Cortex of kidney (tissue), 1 donor: Measurements from ENCODE around the gene KLHL29.

Experiments
- DNase-seq: peaks from one replicate; lab custom pipeline; 2025; lab: John Stamatoyannopoulos, UW

KLHL29 gene

DNA sequence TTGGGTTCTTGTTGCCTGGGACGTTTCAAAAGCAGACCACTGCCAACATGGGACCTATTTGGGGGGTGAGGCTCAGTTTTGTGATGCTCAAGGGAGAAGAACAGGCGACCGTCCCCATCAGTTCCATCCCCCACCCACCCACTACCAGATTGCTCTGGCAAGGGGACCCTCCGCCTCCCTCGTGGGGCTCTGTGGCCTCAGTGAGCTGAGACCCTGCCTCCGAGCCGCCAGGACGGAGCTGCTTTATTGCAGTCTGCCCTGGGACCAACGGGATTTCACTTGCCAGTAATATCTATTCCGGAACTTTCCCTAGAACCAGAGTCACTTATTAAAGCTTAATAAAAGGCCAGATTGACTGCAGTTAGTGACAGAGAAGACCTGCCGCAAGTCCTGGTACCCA lies 146.3 kb downstream of the KLHL29 start:
- DNase-seq: no peak

DNA sequence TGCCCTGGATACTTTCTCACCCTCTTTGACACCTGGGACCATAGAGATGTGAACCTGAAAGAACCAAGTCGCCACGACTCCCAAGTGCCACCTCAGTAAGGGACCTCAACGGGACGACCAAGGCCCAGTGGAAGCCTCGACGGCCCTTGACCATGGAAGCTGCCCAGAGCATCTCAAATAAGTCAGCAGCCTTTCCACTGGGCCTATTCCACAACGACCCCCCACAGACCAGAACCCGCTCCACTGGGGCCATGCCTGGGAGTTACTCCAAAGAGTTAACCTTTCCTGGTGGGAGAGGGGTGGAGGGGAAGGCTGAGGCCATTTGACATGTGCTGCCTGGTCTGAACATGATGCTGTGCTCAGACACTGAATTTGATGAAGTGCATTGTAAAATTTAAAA lies 146.9 kb downstream of the KLHL29 start:
- no peak for DNase-seq

DNA sequence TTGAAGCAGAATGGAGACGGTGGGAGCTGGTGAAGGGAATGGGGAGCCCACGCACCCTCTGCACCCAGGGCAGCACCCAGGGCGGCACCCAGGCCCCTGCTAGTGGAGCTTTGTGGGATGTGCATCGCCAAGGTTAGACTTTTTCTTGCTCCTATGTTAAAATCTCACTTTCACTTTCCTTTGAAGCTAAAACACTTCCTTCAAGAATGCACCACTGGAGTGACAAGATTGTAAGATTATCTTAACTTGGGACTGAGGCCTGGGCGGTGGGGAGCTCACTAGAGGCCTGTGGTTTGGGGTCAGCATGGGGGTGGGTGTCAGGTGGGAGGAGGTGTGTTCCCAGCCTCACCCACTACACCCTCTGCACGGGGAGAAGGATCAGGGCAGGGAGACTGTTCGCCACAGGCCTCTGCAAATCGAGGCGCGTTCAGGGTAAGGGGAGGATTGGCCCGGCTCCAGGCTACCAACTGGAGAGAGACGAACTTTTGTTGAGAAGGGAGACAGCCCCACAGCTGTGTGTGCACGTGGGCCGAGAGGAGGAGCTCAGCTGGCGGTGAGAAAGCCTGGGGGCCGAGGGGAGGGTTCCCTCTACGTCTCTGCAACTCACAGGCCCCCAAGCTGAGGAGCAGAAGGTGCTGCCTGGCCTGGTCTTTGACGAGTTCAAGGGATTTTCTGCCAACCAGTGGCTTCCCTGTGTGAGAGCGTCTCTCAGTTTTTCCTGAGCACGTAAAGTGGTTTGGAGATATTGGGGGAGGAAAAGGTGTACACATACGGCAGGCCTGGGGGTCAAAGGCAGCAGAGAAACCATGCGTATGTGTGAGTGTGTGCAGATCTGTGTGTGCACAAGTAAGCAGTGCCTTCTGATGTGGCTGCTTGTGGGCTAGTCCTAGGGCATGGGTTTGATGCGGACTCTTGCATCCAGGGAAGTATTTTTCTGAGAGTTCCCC lies 147.7 kb downstream of the KLHL29 start:
- no peak for DNase-seq

DNA sequence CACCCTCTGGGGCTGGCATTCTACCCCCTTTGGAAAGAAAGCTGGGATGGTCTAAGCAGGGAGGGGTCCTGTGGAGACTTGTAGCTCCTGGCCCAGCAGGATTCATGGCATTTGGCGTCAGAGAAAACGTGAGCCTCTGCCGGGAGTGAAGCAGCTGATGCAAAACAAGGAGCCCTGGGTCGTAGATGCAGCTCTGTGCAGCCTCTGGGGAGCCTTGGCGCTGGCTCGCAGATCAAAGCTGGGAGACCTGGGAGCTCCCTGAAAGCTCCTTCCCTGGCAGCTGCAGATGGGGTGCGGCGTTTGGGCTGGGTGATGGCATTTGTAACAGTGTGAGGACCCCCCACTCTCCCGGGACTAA lies 148.3 kb downstream of the KLHL29 start:
- no peak for DNase-seq

DNA sequence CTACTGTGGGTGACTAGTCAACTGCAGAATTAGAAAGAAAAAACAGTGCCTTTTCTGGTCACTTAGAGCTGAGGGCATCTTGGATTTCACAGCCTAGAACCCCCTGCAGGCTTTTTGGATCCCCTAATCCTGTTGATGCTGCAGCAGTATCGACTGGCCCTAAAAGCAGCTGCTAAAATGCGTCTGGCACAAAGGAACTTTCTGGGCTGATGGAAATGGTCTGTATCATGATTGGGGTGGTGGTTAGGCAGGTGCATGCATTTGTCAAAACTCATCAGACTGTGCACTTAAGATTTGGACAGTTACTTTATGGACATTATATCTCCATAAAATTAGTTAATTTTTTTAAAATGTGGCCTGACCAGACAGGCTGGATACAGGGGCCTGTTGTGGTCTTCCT lies 149.8 kb downstream of the KLHL29 start:
- DNase-seq: no peak

DNA sequence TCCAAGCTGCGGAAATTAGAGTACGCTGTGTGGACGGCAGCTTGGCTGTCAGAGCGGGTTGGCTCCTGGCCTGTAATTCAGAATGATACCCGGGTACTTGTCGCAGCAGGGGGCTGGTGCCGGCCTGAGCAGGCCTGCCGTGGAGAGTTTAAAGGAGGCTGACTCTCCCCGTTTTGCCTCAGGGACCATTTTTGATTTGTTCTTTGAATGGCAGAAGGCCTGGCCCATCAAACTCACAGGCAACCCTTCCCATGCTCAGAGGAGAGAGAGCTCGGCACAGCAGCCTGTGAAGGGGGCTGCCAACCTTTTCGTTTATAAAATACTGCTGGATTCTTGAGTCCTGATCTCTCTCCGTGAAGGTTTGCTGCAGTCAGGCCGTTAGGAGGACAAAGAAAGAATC lies 151.3 kb downstream of the KLHL29 start:
- DNase-seq: no peak

DNA sequence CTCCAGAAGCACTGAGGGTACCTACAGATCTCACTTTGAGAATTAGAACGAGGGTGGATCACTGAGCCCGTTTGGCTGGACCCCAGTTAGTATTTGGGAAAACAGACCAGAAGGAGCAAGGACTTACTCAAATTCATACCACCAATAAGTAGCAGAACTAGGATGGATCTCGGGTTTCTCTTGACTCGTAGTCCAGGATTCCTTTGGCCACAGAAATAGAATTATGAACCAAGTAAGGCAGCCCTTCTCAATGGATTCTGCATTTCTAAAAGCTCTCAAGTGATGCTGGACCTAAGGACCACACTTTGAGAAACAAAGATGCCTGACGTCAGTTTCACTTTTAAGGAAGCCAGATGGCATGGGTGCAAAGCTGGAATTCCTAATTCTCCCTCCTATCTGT lies 153.0 kb downstream of the KLHL29 start:
- no peak for DNase-seq

DNA sequence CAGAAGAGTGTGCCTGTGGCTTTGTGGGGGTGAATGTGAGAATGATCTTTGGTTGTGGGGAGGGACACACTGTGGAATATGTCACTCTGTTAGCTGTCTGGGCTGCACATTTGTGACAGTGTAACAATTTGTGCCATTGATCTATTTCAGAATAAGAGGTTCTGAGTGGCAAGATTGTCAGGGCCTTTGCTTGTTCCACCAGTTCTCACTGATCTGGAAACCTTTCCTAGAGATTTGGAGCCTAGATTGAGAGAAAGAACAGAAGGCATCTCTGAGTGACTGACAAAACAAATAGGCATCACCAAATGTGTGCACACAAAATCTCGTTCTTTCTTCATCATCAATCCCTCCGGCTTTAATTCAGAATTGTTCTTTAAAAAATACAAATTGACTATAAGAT lies 153.6 kb downstream of the KLHL29 start:
- no peak for DNase-seq

DNA sequence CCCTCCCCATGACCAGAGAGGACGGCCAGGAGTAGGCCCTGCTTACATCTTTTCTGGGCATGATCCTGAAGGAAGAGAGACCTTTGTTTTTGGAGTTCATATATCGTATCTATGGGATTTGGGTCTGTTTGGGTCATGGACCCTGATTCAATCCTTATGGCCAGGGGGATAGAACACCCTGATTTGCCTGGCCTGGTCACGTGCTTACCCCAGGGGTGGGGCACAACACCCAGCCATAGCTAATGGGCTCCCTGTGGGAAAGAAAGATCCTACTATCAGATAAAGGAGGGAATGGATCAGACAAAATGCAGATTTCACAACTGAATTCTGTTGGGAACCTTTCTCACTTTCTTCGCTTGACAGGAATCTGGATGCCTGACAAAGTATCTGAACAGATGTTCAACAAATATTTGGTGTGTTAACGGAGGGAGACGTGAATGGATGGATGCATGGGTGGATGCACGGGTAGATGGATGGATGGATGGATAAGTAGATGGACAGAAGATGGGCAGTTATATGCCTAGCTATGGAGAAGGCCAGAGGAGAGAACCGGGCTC lies 155.9 kb downstream of the KLHL29 start:
- DNase-seq: no peak

DNA sequence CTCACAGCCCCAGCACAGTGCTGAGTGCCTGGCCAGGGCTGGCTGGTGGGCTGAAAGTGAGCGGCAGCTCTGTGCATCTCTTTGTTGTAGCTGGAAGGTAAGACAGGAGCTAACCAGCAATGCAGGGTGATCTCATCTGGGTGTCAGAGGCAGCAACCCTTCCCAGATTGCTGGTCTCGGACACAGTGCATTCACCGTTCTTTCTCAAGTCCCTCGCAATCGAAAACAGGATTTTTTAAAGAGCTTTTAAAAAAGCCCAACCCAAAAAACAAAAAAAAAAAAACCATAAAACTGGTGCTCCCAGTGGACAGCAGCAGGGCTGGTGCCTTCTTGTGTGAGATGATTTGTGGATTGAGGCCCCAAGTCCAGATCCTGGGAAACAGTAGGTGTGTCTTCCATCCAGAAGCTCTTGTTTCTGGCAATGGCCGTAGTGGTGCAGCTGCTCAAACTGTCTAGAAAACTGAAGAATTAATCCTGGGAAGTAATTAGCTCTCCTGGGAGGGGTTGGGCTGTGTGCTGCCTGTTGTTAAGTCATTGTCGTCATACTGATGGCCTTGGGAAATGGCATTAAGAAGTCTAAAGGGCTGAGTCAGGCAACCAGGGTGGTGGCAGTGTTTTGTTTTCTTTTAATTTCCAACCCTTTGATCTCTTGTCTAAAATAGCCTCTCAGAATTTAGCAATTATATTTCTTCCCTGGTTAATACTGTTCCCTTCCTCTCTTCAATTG lies 156.7 kb downstream of the KLHL29 start:
- DNase-seq: no peak

DNA sequence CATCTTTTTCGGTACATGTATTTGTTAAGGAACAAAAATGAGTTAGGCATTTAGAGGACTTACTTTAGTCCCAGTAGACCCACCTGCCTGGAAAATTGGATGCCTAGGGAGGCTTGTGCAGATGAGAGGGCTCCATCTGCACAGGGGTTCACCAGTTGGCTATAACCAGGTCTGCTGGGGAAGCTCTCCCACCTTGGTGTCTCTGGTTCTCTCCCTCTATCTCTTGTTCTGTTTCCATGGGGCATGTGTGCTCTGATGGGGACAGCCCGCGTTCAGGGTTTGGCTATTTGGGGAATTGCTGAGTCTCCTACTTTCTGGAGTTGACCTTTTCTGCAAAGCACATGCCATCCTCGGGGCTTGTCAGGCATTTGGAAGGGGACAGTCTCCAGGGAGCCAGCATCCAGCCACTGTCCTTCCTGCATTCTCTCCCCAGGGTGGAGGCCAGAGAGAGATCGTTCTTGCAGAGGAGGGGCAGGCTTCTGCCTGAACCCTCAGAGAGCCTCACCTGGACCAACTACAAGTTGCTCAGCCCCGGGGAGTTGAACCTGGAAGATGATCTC lies 157.3 kb downstream of the KLHL29 start:
- DNase-seq: no peak

DNA sequence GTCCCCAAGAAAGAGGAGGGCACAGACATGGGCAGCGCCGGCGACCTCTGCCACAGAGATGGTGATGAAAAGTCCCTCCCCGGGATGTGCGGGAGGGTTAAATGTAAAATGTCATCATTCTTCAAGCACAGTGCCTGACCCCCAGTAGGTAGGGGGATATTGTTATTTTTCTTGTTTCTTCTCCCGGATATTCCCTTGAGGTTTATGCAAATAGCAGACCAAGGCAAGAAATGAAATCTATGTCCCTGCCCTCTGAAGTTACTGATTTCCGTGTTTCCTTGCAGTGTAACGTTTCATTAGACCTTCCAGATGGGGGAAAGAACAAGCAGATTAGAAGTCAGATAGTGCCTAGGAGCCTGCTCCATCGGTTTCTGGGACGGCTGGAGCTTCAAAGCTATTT lies 158.3 kb downstream of the KLHL29 start:
- DNase-seq: no peak

DNA sequence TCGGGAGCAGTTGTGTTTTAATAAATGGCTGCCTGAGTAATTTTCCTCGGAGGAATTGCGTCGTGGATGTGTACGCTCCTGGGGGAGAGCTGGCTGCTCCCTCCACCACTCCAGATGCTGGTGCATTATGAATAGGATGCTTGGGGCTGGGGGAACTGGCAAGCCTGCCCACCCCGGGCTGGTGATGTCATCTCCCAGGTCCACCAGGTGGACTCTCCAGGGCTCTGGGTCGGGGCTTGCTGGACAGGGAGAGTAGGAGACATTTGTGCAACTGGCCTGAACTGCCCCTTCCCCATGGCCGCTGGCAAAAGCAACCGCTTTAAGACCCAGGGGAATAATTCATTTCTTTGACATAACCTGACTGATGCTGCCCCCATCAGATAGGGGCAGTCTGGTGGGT lies 158.7 kb downstream of the KLHL29 start:
- DNase-seq: no peak

DNA sequence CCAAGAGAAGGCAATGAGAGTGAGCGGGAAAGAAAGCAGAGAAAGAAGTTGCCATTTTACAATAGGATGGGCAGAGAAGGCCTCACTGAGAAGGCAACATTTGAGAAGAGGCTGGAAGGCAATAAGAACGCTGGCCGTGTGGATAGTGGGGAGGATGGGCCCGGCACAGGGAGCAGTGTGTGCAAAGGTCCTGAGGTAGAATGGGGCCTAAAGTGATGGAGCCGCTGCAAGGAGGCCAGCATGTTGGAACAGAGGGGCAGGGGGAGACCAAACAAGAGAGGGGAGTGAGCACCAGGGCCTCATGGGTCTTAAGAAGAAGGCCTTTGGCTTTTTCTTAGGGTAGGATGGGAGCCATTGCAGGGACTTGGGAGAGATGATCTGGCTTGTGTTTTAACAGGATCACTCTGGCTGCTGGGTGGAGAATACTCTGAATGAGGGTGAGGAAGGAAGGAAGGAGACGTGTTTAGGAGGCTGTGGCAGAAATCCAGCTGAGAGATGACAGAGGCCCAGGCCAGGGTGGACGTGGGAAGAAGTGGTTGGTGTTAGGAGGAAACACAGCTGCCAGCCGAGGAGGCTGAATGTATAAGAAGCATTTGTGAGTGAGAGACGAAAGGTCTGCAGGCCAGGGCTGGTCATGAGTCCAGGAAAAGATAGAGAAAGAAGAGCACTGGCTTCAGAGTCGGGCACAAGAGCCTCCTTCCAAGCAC lies 159.8 kb downstream of the KLHL29 start:
- DNase-seq: no peak

DNA sequence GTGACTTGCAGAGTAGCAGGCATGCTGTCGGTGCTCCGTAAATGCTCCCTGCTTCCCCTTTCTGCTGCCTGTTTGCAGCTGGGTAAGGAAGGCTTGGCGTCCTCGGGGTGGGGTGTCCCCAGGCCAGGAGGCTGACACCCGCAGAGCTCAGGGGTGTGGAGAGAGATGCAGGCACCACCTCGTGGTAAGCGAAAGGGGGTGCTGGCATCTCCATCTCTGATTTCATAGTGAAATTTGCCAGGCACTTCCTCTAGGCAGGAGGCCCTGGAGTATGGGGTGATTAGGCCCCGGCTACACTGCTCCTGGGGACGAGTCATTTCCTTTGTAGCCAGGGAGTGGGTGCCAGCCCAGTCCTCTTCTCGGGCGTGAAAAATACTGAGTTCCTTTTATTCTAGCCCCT lies 160.4 kb downstream of the KLHL29 start:
- DNase-seq: no peak

DNA sequence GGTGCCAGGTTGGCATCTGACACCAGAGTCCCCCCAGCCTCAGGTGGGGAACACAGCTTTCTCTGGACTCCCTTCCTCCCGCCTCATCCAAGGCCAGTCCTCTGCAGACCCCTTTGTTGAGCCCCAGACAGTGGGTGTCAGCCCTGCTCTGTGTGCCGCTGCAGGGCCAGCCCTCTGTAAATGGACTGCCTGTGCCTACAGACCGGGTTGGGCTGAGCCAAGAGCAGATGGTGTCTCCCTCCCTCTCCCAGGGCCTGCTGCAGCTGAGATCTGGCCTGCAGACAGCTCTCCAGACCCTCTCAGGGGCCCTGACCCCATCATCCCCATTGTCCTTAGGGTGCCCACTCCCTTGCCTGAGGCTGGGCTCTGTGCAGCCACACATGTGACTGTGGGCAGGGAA lies 160.8 kb downstream of the KLHL29 start:
- DNase-seq: no peak

DNA sequence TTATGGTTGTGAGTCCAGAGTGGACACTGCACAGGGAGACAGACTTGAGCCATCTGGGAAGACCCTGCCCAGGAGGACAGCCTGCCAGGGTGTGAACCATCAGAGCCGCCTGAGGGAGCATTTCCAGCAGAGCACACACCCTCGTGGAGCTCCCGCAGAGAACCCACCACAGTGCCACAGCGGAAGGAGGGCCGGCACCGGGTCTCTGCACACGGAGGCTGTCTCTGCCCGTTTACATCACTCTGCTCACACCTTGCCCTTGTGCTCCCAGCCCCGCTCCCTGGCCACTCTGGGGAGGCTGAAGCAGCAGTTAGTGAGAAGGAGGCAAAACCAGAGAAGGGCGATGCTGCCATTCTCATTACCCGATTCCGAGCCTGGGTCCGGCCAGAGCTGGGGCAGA lies 161.9 kb downstream of the KLHL29 start:
- DNase-seq: no peak

DNA sequence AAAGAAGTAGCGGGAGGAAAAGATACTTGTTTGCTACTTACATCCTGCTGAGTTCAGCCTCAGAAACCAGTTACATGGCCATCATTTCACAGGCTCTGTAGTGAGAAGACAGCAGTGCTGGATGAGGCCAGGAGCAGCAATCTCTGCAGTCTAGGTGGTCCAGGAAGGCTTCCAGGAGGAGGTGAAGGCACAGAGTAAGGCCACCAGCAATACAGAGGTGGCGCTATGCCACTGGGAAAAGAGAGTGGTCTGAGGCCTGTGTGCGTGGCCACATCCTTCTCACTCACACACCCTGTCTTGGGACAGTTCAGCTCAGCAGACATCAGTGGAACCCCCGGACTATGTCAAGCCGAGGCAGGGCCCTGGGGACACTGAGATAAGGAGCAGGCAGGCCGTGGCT lies 162.7 kb downstream of the KLHL29 start:
- no peak for DNase-seq

DNA sequence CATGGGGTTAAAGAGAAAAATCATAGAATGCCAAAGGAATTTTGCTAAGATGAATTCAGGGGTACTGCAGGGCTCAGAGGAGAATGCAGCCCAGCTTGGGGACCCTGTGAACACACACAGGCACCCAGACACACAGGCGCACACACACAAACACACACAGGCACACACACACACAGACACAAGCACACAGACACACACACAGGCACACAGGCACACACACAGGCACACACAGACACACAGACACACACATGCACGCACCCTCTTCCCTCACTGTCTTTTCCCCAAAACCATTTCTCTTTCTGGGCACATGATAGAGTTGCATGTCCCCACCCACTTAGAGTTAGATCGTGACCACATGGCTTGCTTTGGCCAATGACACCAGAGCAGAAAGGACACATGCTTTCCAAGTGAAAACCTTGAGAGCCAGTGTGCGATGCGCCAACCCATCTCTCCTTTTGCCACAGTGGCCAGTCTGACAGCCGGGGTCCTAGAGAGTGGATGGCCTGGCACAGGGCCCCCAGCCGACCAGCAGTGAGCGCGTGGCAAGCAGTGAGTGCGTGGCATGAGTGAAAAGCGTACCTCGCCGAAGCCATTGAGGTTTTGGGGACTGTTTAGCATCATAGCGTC lies 163.3 kb downstream of the KLHL29 start:
- DNase-seq: no peak

DNA sequence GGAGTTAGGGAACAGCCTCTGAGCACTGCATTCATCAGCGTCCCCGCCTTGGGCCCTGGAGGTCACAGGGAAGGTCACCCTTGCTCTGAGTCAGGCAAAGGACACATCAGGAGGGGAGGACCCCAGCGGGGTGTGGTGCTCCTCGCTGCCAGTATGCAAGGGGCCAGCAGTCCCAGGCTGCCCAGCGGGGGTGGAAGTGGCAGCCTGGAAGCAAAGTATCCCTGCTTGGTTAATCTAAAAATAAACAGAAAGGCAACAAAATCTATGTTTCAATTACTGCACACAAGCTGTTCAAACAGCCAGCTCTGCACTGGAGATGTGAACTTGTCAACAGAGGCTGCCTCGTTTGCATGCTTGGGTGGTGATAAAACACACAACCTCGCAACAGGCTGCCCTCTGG lies 164.1 kb downstream of the KLHL29 start:
- DNase-seq: no peak

DNA sequence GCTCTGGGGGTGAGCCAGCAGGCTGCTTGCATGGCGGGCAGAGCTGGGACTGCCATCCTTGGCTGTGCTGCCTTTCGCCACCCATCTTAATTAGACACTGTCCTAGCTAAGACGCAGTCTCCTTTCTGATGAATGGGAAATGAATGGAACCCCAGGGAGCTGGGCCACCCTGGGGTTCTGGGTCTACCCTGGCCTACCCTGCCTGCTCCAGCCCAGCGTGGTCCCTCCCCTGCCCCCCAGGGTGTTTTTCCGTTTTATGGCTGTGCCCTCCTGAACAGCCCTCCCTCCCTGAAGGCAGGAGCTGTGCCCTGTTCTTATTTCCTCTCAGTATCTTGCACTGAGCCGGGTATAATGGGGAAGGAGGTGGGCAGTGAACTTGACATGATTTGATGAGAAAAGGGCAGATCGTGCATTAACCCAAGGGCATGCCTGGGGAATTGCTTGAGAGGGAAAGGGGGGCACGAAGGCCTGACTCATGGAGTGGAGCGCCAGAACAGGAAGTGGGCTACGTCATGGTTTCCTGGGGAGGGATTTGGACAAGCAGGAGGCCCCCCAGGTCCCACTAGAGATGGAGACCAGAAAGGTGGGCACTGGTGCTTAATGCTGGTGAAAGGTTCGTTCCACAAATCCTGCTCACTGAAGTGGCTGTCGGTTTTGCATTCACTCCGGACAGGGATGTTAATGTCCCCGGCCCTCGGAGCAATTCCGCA lies 165.0 kb downstream of the KLHL29 start:
- no peak for DNase-seq
